Aortic smooth muscle cell (primary cell): ENCODE data around the gene RPS4Y1. TPM values are rescaled to one million over a fixed set of nuclear protein-coding genes. Genes with fewer than 3 reads are reported as not detected.

Experiments used
- total RNA-seq: library from RNA; depleted of rRNA; stranded (reverse); fragments of >200 nt; gene quantifications from 2 replicates; pipeline ENCODE4 v1.2.3, GENCODE V29; 2014

RPS4Y1 gene
- 385 and 423 TPM in 2 replicates for total RNA-seq

DNA sequence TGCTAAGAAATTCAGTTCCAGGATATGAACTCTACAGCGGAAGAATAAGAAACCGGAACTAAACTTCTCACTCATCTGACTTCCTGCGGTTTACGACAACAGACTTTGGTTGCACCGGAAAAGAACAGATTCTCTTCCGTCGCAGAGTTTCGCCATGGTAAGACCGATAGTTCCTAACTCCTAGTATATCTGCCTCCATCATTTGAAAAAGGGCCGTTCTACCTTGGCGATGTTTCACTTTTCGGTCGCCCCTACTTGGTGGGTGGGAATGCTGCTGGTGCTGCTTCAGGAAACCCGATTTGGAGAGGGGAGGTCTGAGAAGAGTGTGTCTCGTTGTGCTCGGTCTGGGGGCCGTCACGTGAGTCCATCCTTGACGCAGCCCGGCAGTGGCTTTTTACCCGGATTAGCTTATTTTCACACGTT is at the start of gene RPS4Y1:
RPS4Y1 (plus strand) TSS at position 132 of the 423 bp plus-strand sequence; CDS start at position 155, 23 bp downstream.

Other genes with a start within 250 kb of the RPS4Y1 start
- gene SRY, start 53.9 kb upstream of the RPS4Y1 start, total RNA-seq: not detected in 2 replicates
- 19.6 and 22.3 TPM in 2 replicates for gene ZFY, start 93.8 kb downstream of the RPS4Y1 start, total RNA-seq